GM20431 (cell line): ENCODE data around the gene SBF1.

Experiments
- in situ Hi-C: fragments of 300-500 bp; cut with MseI, MboI; formaldehyde crosslinking; loops from one replicate; pipeline ENCODE4 v1.15.0; 2020; ENCODE audit warnings: low sequenced_read_pairs; ENCODE audit not compliant: unreplicated experiment

The SBF1 gene

DNA sequence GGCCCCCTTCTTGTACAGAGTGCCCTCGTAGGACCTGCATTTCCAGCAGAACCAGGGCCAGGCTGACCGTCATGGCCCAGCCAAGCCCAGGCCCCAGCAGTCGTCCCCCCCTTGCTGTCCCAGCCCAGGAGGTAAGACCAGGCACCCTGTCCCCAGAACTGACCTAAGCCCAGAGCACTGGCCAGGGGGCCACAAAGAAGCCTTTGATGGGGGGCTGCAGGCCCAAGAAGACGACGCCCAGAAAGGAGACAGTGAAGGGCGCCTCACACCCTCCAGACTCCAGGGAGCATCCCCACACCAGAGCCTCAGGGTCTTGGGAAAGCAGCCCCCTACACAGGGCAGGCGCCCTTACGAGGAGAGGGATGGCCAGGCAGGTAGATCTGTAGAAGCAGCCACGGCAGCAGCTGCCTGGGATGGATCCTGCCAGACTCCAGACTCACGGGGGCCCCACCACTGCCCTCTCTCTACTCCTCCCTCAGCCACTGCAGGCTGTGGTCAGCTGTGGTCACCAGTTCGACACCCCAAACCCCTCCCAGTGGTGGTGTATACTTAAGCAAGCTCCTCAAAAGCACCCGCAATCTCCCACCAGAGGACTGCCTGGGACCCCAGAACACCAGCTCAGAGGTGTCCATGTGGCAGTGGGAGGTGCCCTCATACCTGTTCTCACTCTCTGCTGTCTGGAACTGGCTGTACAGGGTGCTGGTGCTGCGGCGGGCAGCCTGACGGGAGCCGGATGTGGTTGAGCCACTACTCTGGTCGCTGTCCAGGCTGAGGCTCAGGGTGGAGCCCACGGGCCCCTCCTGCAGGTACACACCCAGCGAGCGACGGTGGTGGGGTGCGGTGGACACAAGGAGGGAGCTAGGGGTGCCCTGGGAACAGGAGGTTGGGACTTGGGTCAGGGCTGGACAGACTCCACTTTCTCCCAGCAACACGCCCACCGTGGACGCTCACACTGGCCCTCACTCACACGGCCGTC is 27.0 kb downstream of the SBF1 start:
- in situ Hi-C loops = no loop called here

GRCh38 chr22:50446708-50447575 is 27.9 kb downstream of the SBF1 start:
- in situ Hi-C loops = no loop called here

DNA sequence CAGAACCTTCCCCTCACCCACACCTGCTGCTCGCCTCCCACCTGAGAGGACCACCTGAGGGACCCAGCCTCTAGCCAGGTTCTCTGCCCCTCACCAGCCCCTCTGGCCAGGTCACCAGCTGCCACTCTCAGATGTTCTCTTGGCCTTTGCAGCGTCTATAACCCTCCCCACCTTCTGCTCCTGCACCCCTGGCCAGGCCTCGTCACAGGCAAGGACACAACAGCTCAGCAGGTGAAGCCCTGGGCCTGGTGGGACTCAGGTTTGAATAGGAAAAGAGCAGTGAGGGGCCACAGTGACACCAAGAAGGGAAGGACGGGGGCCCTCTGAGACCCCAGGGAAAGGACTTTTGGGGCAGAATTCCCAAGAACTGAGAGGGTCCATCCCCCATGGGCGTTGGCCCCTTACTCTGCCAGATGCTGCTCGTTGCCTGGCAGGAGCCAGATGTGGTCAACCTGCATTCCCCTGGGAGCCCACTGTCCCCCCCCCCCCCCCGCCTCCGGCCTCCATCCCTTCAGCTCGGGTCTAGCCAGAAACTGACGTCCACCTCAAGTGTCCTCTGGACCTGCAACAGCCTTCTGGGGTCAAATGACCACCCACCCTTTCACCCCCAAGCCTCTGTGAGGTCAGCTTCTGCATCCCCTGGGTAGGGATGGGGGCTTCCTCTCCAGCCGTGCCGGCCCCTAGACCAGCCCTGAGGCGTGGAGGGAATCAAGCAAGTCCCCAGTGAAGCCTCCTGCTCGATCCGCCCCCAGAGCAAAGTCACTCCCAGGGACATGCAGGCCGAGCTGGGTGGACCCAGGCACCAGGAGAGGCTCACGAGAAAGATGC is 28.7 kb downstream of the SBF1 start:
- in situ Hi-C loops = no loop called here

GRCh38 chr22:50445071-50445879 is 29.6 kb downstream of the SBF1 start:
- in situ Hi-C loops = no loop called here

- in situ Hi-C loops = no loop called here
Measured at GRCh38 chr22:50444663-50445062, 30.2 kb downstream of the SBF1 start.

GRCh38 chr22:50443801-50444625 is 30.8 kb downstream of the SBF1 start:
- in situ Hi-C loops = no loop called here

GRCh38 chr22:50443197-50443596 is 31.6 kb downstream of the SBF1 start:
- in situ Hi-C loops = no loop called here

- in situ Hi-C loops = no loop called here
Measured at GRCh38 chr22:50441428-50441993, 33.3 kb downstream of the SBF1 start.

GRCh38 chr22:50440544-50441249 is 34.1 kb downstream of the SBF1 start:
- in situ Hi-C loops = no loop called here

DNA sequence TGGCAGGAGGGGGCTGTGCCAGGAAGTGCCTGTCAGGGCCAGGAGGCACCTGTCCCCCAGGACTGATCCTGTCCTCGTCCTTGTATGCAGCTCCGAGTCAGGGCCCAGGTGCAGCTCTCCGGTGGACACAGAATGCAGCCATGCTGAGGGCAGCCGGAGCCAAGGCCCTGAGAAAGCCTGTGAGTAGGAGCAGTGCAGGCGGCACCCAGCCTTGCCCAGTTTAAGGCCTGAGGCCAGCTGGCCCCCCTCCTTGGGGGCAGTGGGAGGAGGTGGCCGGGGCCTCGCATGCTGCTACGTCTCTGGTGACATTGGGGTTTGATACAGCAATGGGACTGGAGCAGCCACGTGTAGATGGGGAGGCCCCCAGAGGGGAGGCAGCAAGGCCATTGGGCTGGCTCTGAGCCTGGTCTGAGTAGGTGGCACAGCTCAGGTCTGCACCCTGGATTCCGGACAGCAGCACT is 34.9 kb downstream of the SBF1 start:
- in situ Hi-C loops = no loop called here

- in situ Hi-C loops = no loop called here
Measured at GRCh38 chr22:50439314-50439870, 35.4 kb downstream of the SBF1 start.

DNA sequence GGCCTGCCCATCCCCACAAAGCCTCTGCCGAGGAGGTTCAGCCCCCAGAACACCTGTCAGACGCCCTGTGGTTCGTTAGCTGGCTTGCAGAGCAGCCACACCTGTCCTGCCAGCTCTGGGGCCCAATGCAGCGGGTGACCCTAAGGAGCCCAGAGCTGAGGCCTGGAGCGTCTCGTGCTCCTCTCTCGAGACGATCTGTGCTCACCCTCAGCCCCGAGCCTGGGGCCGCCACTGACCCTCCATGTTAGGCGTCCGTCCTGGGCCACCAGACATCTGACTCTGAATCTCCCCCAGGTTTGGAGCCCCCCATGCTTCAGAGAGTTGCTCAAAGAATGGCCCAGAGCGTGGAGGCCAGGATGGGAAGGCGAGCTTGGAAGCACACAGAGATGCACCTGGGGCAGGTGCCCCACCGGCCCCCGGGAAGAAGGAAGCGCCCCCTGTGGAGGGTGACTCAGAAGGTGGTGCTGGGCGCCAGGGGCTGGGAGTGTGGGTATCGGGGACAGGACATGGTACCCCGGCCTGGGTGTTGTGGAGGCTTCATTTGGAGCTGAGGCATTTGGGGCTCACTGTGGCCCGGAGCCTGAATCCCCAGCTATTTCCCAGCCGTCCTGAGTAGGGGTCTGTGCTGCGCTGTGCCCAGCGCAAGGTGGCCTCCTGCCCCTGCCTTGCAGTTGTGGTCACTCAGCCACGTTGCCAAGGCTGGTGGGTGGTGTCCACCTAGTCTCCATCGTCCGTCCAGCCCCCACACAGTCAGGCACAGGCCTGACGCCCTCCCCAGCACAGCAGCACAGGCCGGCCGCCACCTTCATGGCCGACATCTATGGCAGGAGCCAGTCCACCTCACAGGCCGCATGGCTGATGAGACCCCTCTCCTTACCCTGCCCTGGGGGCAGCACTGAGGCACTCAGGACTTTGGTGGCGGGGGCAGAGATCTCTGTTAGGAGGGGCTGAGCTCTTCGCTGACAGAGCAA is 36.2 kb downstream of the SBF1 start:
- in situ Hi-C loops = no loop called here

GRCh38 chr22:50437511-50438304 is 37.1 kb downstream of the SBF1 start:
- in situ Hi-C loops = no loop called here

GRCh38 chr22:50436841-50437341 is 37.9 kb downstream of the SBF1 start:
- in situ Hi-C loops = no loop called here
